ENCODE measurements around the gene RNF113B. TPM values are rescaled to one million over a fixed set of nuclear protein-coding genes. Genes with fewer than 3 reads are reported as not detected.
A peak's percentile ranks its signal among the peaks of the same experiment; 100 is the strongest.

Gene RNF113B
- total RNA-seq, 2 donors from 2014 or later: not detected

- DNase-seq (no peak), ATAC-seq (no peak)
- intact Hi-C loops (cut with DNase I): no loop called here
These were observed 5.1 kb upstream of the RNF113B start for GRCh38 chr13:98182153-98182552.

DNA sequence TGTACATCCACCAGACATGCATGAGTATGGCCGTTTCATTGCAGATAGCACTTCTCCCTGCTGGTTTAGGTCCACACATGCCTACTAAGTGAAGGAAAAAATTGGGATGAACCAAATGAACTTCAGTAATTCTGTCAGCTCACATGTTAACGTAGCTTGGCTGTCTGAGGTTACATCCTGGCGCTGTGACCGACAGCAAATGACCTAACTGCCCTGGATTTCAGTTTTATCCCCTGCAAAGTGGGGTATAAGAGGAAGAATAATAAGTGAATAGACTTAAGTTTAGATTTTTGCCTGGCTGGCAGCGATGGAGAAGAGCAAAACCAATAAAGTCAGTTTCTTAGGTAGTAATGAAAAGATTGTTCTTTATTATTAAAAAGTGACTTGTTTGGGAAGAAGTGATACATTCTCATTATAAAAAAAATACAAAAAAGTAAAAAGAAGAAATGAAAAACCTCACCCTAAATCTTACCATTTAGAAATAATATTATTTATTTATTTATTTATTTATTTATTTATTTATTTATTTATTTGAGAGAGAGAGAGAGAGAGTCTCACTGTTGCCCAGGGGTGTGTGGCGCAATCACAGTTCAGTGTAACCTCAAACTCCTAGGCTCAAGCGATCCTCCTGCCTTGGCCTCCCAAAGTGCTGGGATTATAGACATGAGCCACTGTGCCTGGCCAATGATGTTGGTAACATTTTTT lies 4.2 kb upstream of the RNF113B start:
- DNase-seq (no peak), ATAC-seq (no peak)
- intact Hi-C loops (cut with DNase I): no loop called here

GRCh38 chr13:98180092-98180491 lies 3.0 kb upstream of the RNF113B start:
- ATAC-seq: no peak
- DNase-seq: no peak
- intact Hi-C loops (cut with DNase I): no loop called here

- intact Hi-C loops (cut with DNase I): no loop called here
- ATAC-seq (no peak), DNase-seq (no peak)
These were observed 1.2 kb downstream of the RNF113B start for GRCh38 chr13:98175823-98176222.

DNA sequence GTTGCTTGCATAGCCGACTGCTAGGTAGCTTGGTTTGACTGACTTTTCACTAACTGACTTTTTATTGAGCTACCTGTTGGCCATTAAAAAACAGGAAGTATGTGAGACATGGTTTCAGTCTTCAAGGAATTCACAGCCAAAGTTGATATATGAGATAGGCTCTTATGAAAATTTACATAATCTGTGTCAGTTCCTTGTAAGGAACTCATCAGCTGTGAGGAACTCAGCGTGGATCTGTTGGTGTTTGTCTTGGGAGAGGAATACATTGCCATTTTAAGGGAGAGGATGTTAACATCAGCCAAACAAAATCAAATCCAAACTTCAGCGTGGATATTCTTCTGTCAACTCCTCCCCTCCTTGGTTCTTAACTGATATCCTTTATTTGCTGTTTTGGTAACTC lies 2.0 kb downstream of the RNF113B start:
- intact Hi-C loops (cut with DNase I): no loop called here
- DNase-seq: no peak
- ATAC-seq: no peak

DNA sequence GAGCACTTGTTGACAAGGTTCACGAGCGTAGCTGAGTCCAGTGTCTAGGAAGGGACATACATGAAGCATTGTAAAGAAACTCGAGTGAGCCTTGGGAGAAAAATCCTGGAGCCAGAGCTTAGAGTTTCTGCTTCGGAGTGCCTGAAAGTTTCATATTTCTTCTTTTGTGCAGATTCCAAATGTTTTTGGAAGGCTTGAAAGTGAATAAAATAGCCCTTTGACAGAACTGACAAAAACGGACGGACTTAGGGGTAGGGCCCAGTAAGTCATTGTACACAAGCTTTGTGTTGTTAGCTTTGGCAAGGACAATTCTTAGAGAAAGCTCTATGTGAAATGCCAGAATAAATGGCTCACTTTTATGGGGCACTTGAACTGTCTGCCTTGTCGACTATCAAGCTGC lies 2.8 kb downstream of the RNF113B start:
- no peak for ATAC-seq
- DNase-seq: no peak
- intact Hi-C loops (cut with DNase I): no loop called here

DNA sequence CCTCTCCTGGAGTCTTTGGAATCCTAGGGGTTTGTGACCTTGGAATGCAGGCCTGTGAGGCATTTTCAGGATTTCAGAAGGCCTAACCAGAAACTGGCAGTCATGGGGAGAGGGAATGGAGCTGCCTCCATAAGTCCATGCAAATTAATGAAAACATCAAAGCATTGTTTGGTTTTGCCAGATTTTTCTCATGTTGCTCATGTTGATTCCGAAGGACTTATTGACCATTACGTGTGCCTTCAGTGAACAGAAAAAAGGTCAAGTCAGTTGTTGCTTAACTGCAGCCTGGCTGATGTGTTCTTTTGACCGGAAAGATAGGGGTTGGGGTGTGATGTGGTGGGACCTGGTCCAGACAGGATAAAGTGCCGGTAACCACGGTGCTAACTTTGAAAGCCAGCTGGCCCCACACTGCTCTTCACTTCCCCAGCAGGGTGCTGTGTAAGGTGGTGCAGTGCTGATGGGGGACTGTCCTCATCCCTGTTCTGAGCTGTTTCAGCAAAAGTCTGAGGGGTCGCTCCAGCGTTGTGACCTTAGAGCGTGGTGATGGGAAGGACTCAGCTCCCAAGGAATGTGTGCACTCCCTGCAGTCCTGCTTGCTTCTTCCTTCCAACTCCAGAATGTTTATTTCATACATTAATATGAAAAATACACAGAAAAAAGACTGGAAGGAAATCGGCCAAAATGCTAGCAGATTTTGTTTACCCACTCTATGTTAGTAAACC lies 3.5 kb downstream of the RNF113B start:
- ATAC-seq: peak; percentile 35 to 62
- intact Hi-C loops (cut with DNase I): no loop called here
- peak; percentile 37 for DNase-seq

- ATAC-seq (peak; percentile 10 to 48), DNase-seq (no peak)
- intact Hi-C loops (cut with DNase I): no loop called here
These were observed 4.3 kb downstream of the RNF113B start for GRCh38 chr13:98172590-98173422.

DNA sequence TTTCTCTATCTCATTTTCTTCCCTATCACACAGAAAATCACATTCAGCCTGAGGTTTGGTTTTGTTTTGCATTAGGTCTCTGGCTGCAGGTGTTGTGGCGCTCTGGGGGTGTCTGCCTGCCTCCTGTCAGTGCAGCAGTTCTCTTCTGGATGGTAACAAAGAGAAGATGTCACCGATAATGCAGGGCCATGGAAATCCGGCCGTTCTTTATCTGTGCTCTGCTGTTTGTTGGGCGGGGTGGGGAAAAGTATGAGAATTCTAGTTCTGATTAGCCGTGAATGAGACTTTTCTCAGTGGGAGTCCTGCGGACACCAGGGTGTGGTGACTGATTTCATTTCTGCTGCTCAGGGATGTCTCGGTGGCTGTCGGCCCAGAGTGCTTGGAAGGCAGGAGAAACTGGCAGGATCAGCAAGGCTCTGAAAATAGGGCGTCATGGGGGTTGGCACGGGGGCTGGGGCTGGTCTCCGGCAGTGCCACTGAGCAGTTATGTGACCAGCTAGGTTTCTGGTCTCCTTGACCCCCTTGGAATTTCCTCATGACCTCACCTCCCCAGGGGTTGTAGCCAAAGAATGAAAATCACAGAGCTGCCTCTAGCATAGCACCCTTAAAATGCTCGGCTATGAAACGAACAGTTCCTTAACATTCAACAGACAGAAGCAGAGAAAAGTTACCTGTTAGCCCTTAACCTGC lies 5.0 kb downstream of the RNF113B start:
- intact Hi-C loops (cut with DNase I): no loop called here
- DNase-seq (peak; percentile 63), ATAC-seq (peak; percentile 69 to 75)

GRCh38 chr13:98169331-98169730 lies 7.7 kb downstream of the RNF113B start:
- ATAC-seq (no peak), DNase-seq (no peak)
- intact Hi-C loops (cut with DNase I): no loop called here

DNA sequence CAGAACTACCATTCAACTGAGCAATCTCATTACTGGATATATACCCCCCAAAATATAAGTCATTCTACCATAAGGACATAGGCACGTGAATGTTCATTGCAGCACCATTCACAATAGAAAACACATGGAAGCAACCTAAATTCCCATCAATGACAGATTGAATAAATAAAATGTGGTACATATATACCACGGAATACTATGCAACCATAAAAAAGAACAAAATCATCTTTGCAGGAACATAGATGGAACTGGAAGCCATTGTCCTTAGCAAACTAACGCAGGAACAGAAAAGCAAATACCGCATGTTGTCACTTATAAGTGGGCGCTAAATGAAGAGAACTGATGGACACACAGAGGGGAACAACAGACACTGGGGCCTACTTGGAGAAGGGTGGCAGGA lies 14.1 kb downstream of the RNF113B start:
- no peak for ATAC-seq
- intact Hi-C loops (cut with DNase I): no loop called here
- no peak for DNase-seq

DNA sequence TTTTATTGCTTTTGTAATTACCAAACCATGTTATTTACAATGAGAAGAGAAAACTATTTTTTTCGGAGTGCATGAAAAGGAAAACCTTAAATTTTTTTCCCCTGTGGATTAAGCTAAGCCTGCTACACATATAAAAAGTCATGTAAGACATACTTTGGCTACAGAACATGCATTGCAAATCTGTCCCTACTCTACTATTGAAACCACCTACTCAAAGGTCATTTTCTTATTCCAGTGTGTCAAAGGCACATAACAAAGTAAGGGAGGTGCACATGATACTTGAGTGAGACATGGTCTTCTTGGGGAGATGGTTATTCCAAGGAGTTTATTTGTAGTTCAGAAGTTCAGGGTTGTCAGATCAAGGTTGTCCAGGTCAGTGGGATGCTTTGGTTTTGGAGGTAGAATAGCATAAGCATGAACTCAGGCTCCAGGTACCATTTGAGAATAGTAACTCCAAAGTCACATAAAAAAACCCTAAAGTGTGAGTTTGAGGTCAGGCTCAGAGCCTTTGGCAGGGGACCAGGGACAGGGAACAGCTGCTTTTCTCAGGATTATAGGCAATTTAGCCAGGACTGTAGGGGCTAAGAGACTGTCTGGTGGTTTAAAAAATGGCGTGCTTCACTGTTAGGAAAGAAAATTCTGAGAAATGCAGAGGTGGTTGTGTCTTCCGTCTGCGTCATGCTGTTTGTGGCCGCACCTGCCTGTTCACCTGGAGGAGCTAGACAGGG lies 18.7 kb downstream of the RNF113B start:
- DNase-seq (no peak), ATAC-seq (no peak)
- intact Hi-C loops (cut with DNase I): no loop called here

DNA sequence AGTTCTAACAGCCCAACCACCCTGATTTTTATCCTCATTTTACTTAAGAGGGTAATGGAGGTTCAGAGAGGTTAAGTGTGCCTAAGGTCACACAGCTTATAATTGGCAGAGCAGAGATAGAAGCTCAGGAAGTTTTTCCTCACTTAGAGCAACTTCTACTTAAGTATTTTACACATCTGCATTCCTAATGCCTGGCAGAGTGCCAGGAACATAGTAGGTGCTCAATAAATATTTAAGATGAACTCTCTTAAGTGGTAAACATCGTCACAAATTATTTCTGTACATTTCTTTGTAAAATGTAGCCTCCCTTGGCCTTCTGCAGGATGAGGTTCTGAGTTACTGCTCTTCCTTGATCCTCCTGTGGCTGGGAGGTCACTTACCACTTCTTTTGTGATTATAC lies 19.5 kb downstream of the RNF113B start:
- intact Hi-C loops (cut with DNase I): no loop called here
- no peak for DNase-seq
- no peak for ATAC-seq

DNA sequence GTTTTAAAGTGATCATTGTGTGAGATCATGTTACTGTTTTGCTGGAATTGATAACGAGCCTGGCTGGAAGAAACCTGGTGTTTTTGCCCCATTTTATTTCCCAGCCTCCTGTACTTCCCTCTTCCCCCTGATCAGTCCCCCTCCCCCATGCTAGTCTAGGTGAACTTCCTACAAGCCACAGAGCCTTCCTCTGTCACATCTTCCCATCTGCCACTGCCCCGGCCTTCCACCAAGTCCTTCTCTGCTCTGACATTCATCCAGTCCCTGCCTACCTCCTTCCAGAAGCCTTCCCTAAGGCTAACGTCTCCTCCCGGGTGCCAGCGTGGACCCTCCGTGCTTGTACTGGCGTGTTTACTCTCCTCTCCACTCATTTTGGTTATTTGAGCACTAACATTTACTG lies 19.9 kb downstream of the RNF113B start:
- DNase-seq: no peak
- ATAC-seq: no peak
- intact Hi-C loops (cut with DNase I): no loop called here

DNA sequence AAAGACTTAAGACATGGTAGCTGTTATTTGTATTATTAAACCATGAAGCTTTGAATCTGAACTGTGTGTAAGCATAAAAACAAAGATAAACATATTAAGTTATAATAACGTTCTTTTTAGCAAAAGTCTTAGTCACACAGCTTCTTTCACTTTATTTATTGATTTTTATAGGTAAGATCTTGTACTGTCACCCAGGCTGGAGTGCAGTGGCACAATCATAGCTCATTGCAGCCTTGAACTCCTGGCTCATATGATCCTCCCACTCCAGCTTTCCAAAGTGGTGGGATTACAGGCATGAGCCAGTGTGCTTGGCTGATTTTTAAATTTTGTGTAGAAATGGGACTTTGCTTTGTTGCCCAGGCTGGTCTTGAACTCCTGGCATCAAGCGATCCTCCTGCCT lies 20.8 kb downstream of the RNF113B start:
- ATAC-seq (no peak), DNase-seq (no peak)
- intact Hi-C loops (cut with DNase I): no loop called here

DNA sequence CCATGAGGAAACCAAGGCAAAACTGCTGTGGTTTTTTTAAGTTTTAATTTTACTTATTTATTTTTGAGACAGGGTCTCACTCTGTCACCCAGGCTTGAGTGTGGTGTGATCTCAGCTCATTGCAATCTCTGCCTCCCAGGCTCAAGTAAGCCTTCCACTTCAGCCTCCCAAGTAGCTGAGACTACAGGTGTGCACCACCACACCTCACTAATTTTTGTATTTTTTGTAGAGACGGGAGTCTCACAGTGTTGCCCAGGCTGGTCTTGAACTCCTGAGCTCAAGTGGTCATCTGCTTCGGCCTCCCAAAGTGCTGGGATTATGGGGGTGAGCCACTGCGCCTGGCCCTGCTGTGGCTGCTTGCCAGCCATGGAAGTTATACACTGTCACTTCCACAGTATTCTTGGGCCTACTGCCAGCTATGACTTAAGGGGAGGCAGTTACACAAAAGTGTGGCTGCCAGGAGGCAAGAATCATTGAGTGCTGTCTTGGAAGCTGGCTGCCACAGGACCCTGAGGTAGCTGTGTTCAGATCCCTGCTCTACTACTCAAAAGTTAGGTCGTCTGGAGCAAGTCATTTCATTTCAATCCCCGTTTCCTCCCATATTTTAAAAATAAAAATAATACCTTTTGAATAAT lies 21.5 kb downstream of the RNF113B start:
- intact Hi-C loops (cut with DNase I): no loop called here
- DNase-seq (no peak), ATAC-seq (peak; percentile 15 to 38)

- intact Hi-C loops (cut with DNase I): no loop called here
- DNase-seq: no peak
These were observed 26.1 kb downstream of the RNF113B start for GRCh38 chr13:98150832-98151479.

GRCh38 chr13:98147521-98147920 lies 29.5 kb downstream of the RNF113B start:
- intact Hi-C loops (cut with DNase I): no loop called here
- ATAC-seq (no peak), DNase-seq (no peak)

More at GRCh38 chr13:98150832-98151479, 26.1 kb downstream of the RNF113B start:
- ATAC-seq: no peak
